Common myeloid progenitor, CD34-positive (primary cell): ENCODE results near the gene PCBP2.
"Not testable (repeated sequence)": the region's sequence is repeated elsewhere in the genome, so short reads cannot be mapped to it uniquely, and the experiment has no call there.

Experiments used
- CTCF ChIA-PET: fragments of 350-600 bp; sonication (Branson Sonifier 250); formaldehyde crosslinking; loops from one replicate; lab custom pipeline; 2021; ENCODE audit warnings: antibody characterized with exemption; lab: Charles Lee
- POLR2A ChIA-PET: fragments of 350-600 bp; sonication (Branson Sonifier 250); formaldehyde crosslinking; loops from one replicate; lab custom pipeline; 2021; ENCODE audit warnings: antibody characterized with exemption; lab: Charles Lee
- DNase-seq, 3 donors: peaks; one replicate each; pipeline versions ENCODE4 v3.0.0 to v3.0.0-alpha.2; 2013
- H3K27ac ChIP-seq, 2 experiments: 1 replicate in 1 of 2; 2 replicates in 1 of 2; pipeline ENCODE4 v1.7.0; 2013; ENCODE audit warnings: inconsistent platforms in 2 of 2, low read length in 2 of 2, mild to moderate bottlenecking in 2 of 2, low read depth in 1 of 2, moderate library complexity in 1 of 2; ENCODE audit not compliant: severe bottlenecking in 2 of 2, insufficient read depth in 1 of 2, poor library complexity in 1 of 2
- H3K27me3 ChIP-seq, 5 experiments: replicated peaks in 2 of 5; 1 replicate in 3 of 5; 2 replicates in 2 of 5; pipeline versions ENCODE4 v1.6.1 to v1.7.0; 2013; ENCODE audit warnings: low read length in 4 of 5, mild to moderate bottlenecking in 2 of 5, moderate library complexity in 2 of 5, inconsistent platforms in 1 of 5; ENCODE audit not compliant: insufficient read depth in 5 of 5, control insufficient read depth in 4 of 5
- H3K36me3 ChIP-seq, 4 experiments: 1 replicate in 2 of 4; 2 replicates in 2 of 4; pipeline versions ENCODE4 v1.6.1 to v1.7.0; 2013; ENCODE audit warnings: low read length in 3 of 4, control low read depth in 1 of 4, mild to moderate bottlenecking in 1 of 4; ENCODE audit not compliant: control insufficient read depth in 4 of 4, insufficient read depth in 4 of 4
- H3K4me1 ChIP-seq, 4 experiments: 1 replicate in 3 of 4; 2 replicates in 1 of 4; pipeline versions ENCODE4 v1.6.1 to v1.7.1; 2013; ENCODE audit warnings: low read length in 3 of 4, mild to moderate bottlenecking in 3 of 4, control low read depth in 1 of 4, inconsistent platforms in 1 of 4, moderate library complexity in 1 of 4; ENCODE audit not compliant: control insufficient read depth in 4 of 4, insufficient read depth in 4 of 4; ENCODE audit errors: control extremely low read depth in 1 of 4
- H3K4me3 ChIP-seq, 7 experiments: 1 replicate in 4 of 7; 2 replicates in 3 of 7; pipeline versions ENCODE4 v1.5.1 to v1.7.0; 2013; ENCODE audit warnings: mild to moderate bottlenecking in 7 of 7, low read length in 6 of 7, moderate library complexity in 6 of 7, inconsistent platforms in 2 of 7, low read depth in 2 of 7, control low read depth in 1 of 7; ENCODE audit not compliant: insufficient read depth in 4 of 7, control insufficient read depth in 1 of 7; ENCODE audit errors: extremely low read depth in 1 of 7
- H3K9me3 ChIP-seq, 5 experiments: 1 replicate in 4 of 5; 2 replicates in 1 of 5; pipeline versions ENCODE4 v1.6.1 to v1.7.1; 2013; ENCODE audit warnings: low read length in 4 of 5, mild to moderate bottlenecking in 2 of 5, inconsistent platforms in 1 of 5, low read depth in 1 of 5, moderate library complexity in 1 of 5; ENCODE audit not compliant: control insufficient read depth in 4 of 5, insufficient read depth in 2 of 5; ENCODE audit errors: control extremely low read depth in 1 of 5
- WGBS: methylation state at CpG from one replicate; pipeline ENCODE4 v1.1.5; 2013; ENCODE audit not compliant: insufficient coverage; 5-methylcytosine and 5-hydroxymethylcytosine counted together

Gene PCBP2

DNA sequence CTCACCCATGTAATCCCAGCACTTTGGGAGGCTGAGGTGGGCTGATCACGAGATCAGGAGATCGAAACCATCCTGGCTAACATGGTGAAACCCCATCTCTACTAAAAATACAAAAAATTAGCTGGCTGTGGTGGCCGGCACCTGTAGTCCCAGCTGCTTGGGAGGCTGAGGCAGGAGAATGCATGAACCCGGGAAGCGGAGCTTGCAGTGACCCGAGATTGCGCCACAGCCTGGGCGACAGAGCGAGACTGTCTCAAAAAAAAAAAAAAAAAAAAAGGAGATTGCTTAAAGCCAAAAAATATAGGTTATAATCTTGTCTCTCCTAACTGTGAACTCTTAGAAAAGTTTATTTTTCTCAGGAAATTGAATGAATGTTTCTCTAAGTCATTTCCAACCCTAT lies 16.6 kb upstream of the PCBP2 start:
- DNase-seq, H3K4me1 ChIP-seq, POLR2A ChIA-PET, H3K27ac ChIP-seq, H3K9me3 ChIP-seq, H3K36me3 ChIP-seq, H3K4me3 ChIP-seq, H3K27me3 ChIP-seq: not testable (repeated sequence)
- CTCF ChIA-PET = interaction anchor here (1.2 kb wide), 1 partner anchor 83 kb away, joined by 3 read pairs; no protein-coding TSS in a partner anchor
- WGBS = 97% methylated on average over 6 of the region's 9 CpGs

DNA sequence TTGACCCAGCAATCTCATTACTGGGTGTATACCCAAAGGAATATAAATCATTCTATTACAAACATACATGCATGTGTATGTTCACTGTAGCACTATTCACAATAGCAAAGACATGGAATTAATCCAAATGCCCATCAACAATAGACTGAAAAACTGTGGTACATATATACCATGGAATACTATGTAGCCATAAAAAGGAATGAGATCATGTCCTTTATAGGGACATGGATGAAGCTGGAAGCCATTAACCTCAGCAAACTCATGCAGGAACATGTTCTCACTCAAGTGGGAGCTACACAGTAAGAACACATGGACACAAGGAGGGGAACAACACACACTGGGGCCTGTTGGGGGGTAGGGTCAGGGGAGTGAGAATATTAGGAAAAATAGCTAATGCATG lies 12.3 kb upstream of the PCBP2 start:
- not testable (repeated sequence) for H3K27ac ChIP-seq, H3K9me3 ChIP-seq, H3K4me3 ChIP-seq, DNase-seq, H3K27me3 ChIP-seq, H3K36me3 ChIP-seq
- peaks cover 4 to 24% (median 23%) of the 10 kb centered on the region in 4 experiments for H3K4me1 ChIP-seq
- POLR2A ChIA-PET = interaction anchor here (0.6 kb wide), 1 partner anchor 126 kb away, joined by 7 read pairs; no protein-coding TSS in a partner anchor
- CTCF ChIA-PET = interaction anchor here (0.6 to 1.5 kb wide), 7 partner anchors 17 to 141 kb away, joined by 3 read pairs; no protein-coding TSS in a partner anchor

DNA sequence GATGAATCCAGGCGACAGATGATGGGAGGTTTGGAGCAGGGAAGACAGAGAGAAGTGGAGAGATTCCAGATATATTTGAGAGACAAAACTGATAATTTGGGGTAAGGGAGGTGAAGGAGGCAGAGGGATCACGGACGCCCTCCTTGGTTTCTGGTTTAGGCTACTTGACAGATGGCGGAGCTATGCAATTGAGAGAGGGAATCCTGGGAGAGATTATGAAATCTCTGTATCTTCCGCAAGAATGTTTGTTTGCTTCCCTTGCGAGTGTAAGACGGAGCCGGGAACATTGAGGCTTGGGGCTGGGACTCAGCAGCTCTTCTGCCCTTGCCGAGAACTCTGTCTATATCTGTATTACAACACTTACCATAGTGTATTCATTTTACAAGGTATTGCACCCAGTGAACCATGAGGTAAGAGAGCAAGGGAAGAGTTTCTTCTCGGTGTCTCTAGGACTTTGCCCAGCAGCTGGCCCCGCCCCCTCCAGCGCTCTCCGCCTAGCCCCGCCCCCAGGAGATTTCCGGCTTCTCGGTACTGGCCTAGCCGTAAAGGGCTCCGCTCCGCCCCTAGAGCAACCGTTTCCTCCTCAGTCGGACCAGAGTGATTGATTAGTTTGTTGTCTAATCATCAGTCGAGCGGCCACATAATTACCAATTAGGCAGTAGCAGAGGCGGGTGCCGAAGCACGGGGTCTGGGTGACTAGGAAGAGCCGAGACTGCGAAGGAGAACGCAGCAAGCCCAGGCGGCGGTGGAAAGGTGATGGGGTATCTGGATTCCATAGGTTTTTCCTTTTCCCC lies 10.7 kb upstream of the PCBP2 start, which contains the start of gene PRR13:
TSS of gene PRR13 (plus strand) at position 695 of the 794 bp plus-strand sequence. CDS start 981 bp downstream, outside the sequence.
- DNase-seq = peak; percentile 99 to 100 (median 100)
- H3K4me1 ChIP-seq = peaks cover 4 to 24% (median 23%) of the 10 kb centered on the region in 4 experiments
- under 1% methylated on average over 26 of the region's 31 CpGs for WGBS
- peaks cover 3 to 19% (median 13%) of the 10 kb centered on the region in 4 experiments for H3K36me3 ChIP-seq
- H3K27ac ChIP-seq = peak within 1 kb of the TSS; percentile 78 to 92
- H3K9me3 ChIP-seq = no peaks in the 10 kb centered on the region
- POLR2A ChIA-PET = interaction anchor here (0.7 to 1.0 kb wide), 3 partner anchors 10 to 62 kb away, joined by 3 read pairs; no protein-coding TSS in a partner anchor
- H3K27me3 ChIP-seq = no peaks in the 10 kb centered on the region
- CTCF ChIA-PET = interaction anchor here (1.3 to 1.5 kb wide), 5 partner anchors 9 to 114 kb away, joined by 3 to 5 read pairs (median 3); no protein-coding TSS in a partner anchor
- peak within 1 kb of the TSS; percentile 67 to 98 (median 94) for H3K4me3 ChIP-seq

DNA sequence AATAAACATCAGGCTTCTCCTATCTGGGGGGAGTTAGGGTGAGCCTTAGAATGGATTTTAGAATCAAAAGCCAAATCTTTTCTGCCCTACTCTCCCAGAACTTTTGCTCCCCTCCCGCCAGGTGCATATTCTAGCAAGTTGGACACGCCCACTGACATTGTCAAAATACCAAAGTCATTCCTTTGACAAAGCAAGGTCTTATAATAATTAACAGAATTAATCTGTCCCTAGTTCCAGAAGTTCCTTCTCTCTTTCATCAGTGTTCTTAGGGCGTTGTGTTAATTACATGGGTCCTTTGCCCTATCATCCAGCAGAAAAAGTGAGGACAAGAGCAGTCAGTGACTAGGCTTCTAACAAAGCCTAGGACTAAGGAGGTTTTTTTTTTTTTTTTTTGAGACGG lies 7.9 kb upstream of the PCBP2 start:
- Histone ChIP-seq H3K9me3 (no peaks in the 10 kb centered on the region), H3K36me3 (peaks cover 5 to 35% (median 22%) of the 10 kb centered on the region in 4 experiments), H3K4me3 (no peak overlapping the region), H3K27me3 (no peaks in the 10 kb centered on the region), H3K27ac (peak overlapping the region in 1 of 2 experiments; percentile 29), H3K4me1 (peaks cover 4 to 24% (median 23%) of the 10 kb centered on the region in 4 experiments)
- ChIA-PET POLR2A (no interaction called here), CTCF (no interaction called here)
- no peak for DNase-seq
- 100% methylated on average over 2 of the region's 4 CpGs for WGBS

DNA sequence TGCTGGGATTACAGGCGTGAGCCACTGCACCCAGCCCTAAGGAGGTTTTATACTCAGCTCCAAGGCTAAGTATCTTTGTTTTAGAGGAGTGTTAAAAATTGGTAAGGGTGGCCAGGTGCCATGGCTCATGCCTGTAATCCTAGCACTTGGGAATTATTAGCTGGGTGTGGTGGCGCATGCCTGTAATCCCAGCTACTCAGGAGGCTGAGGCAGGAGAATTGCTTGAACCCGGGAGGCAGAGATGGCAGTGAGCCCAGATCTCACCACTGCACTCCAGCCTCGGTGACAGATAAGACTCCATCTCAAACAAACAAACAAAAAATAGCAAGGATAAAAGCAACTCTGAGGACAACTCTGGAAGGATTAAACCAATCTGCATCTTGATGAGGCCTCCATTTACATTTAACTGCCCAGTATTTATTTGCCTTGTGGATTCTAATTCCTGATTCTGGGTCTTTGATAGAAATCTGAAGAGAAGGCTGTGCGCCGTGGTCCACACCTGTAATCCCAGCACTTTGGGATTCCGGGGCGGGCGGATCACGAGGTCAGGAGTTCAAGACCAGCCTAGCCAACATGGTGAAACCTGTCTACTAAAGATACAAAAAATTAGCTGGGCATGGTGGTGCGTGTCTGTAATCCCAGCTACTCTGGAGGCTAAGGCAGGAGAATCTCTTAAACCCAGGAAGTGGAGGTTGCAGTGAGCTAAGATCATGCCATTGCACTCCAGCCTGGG lies 7.1 kb upstream of the PCBP2 start:
- H3K36me3 ChIP-seq = peaks cover 5 to 35% (median 24%) of the 10 kb centered on the region in 4 experiments
- CTCF ChIA-PET, H3K27ac ChIP-seq, H3K4me3 ChIP-seq, H3K9me3 ChIP-seq, DNase-seq, H3K27me3 ChIP-seq, POLR2A ChIA-PET: not testable (repeated sequence)
- 90% methylated on average over 4 of the region's 11 CpGs for WGBS
- peaks cover 4 to 24% (median 23%) of the 10 kb centered on the region in 4 experiments for H3K4me1 ChIP-seq

DNA sequence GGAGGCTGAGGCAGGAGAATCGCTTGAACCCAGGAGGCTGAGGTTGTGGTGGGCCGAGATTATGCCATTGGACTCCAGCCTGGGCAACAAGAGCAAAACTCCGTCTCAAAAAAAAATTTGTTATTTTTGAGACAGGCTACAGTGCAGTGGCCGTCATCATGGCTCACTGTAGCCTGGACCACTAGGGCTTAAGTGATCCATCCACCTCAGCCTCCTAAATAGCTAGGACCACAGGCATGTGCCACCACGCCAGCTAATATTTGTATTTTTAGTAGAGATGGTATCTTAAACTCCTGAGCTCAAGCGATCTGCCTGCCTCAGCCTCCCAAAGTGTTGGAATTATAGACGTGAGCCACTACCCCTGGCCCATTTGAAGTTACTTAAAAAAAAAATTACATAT lies 966 bp upstream of the PCBP2 start:
- ChIA-PET POLR2A (interaction anchor here (0.9 to 1.0 kb wide), 2 partner anchors 10 to 50 kb away, joined by 3 read pairs; partner anchors contain the start of genes PRR13 and TARBP2), CTCF (interaction anchor here (0.6 to 1.0 kb wide), 6 partner anchors 25 to 85 kb away, joined by 3 read pairs; partner anchors contain the start of gene TARBP2)
- Histone ChIP-seq H3K27ac (no peak overlapping the region), H3K4me3 (no peak overlapping the region), H3K4me1 (peaks cover 8 to 20% (median 13%) of the 10 kb centered on the region in 4 experiments), H3K36me3 (peaks cover 14 to 41% (median 26%) of the 10 kb centered on the region in 4 experiments), H3K27me3 (no peaks in the 10 kb centered on the region), H3K9me3 (no peaks in the 10 kb centered on the region)
- DNase-seq = no peak
- 95% methylated on average over 4 of the region's 7 CpGs for WGBS
